GM13977 (cell line): ENCODE data around the gene RPS19.

ENCODE experiments used
- DNase-seq: peaks from one replicate; pipeline ENCODE4 v3.0.0; 2012; ENCODE audit warnings: low spot score
- in situ Hi-C: fragments of 300-500 bp; cut with MboI; formaldehyde crosslinking; loops from one replicate; pipeline ENCODE4 v1.12.0; 2022; ENCODE audit warnings: low sequenced_read_pairs, low pct_unique_long_range_greater_than_20kb, mixed read lengths, inconsistent platforms; ENCODE audit not compliant: unreplicated experiment
- TF ChIP-seq, protein P1 (sequence below): IDR thresholded peaks from 2 replicates; pipeline ENCODE4 v1.5.1; 2012; ENCODE audit warnings: mild to moderate bottlenecking, control low read depth; ENCODE audit not compliant: insufficient read depth; ENCODE audit errors: extremely low read depth, missing control alignments

RPS19 gene

DNA sequence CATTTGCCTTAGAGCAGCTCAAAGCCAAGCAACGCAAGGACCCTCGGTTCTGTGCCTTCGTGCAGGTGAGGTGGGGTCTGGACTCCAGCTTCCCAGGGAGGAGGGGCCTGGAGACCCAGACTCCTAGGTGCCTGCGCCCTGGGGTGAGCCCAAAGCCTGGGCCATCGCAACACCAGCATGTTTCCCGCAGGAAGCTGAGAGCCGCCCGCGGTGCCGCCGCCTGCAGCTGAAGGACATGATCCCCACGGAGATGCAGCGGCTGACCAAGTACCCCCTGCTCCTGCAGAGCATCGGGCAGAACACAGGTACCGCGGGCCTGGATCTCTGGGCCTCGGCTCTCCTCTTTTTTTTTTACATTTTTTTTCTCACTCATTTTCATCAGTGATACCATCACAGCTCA, 42.5 kb downstream of the RPS19 start:
- TF ChIP-seq, protein P1, sequence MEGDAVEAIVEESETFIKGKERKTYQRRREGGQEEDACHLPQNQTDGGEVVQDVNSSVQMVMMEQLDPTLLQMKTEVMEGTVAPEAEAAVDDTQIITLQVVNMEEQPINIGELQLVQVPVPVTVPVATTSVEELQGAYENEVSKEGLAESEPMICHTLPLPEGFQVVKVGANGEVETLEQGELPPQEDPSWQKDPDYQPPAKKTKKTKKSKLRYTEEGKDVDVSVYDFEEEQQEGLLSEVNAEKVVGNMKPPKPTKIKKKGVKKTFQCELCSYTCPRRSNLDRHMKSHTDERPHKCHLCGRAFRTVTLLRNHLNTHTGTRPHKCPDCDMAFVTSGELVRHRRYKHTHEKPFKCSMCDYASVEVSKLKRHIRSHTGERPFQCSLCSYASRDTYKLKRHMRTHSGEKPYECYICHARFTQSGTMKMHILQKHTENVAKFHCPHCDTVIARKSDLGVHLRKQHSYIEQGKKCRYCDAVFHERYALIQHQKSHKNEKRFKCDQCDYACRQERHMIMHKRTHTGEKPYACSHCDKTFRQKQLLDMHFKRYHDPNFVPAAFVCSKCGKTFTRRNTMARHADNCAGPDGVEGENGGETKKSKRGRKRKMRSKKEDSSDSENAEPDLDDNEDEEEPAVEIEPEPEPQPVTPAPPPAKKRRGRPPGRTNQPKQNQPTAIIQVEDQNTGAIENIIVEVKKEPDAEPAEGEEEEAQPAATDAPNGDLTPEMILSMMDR, result no peak
- DNase-seq, result no peak
- in situ Hi-C loops, result no loop called here

DNA sequence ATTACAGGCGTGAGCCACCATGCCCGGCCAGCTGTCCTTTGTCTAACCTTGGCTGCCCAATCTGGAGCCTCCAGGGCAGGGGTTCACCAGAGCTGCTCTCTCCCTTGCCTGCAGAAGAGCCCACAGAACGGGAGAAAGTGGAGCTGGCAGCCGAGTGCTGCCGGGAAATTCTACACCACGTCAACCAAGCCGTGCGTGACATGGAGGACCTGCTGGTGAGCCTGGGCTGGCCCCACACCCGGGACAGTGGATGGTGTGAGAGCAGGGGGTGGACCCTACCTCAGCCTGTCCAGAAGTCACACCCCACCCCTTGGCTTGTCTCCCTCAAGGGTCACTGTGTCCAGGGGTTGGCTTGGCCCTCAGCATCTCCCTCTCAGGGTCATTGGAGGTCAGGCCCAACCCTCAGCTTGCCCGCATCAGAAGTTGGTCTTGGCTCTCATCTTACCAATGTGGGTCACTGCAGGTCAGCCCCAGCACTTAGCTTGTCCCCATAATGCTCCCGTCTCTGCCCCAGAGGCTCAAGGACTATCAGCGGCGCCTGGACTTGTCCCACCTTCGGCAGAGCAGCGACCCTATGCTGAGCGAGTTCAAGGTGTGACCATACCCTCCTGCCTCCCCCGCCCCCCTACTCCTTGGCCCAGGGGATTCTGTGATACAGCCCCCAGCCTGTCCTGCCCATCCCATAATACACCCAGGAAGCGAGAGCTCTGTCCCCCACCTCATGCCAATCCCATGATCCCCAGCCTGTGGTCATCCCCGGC, 43.3 kb downstream of the RPS19 start:
- no peak for DNase-seq
- in situ Hi-C loops, result no loop called here
- TF ChIP-seq, protein P1, result no peak

DNA sequence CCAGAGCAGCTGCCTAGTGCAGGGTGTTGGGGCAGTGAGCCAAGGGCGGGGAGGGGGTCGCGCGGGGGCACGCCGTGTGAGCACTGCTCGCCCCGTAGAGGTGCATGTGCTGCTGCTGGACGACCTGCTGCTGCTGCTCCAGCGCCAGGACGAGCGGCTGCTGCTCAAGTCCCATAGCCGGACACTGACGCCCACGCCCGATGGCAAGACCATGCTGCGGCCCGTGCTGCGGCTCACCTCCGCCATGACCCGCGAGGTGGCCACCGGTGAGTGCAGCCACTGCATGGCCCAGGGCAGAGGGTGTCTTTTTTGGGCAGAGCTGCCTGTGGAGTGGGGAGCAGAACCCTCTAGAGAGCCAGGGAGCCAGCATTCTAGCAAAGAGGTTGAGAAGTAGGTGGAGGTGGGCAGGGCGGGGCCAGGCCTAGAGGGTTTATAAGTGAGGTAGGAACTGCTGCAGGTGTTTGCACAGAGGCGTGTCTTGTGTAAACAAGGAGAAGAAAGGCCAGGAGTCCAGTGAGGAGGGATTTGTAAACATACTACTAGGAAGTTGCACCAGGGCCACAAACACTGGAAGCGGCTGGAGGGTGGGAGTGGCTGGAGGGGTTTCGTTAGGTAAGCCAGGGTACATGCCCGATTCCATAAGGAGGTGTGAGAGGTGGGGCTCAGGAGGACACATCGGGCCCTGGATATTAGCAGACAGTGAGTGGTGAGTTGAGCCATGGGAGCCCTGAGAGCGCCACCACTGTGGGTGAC, 44.2 kb downstream of the RPS19 start:
- TF ChIP-seq, protein P1, result no peak
- no peak for DNase-seq
- in situ Hi-C loops, result no loop called here

DNA sequence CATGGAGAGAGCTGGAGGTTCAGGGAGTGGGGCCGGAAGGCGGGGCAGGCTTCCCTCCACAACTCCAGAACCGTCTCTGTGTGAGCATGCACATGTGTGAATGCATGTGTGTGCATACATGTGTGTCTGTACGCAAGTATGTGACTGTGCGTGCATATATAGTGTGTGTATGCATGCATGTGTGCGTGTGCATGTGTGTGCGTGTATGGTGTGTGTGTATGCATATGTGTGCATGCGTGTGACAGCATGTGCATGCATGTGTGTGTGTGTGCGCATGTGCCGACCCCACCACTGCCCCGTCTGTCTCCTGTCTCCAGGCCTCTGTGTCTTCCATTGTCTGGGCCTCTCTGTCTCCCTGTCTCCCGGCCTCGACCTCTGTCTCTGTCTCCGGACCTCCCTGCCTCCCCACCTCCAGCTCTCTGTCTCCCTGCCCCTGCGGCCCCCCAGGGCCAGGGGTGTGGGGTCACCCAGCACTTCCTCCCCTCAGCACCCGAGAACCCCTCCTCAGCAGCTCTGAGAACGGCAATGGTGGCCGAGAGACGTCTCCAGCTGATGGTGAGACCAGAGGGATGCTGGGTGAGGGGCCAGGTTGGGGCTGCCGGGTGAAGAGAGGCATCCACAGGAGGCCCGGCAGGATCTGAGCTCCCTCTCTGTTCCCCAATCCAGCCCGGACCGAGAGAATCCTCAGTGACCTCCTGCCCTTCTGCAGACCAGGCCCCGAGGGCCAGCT, 45.4 kb downstream of the RPS19 start:
- TF ChIP-seq, protein P1, result no peak
- in situ Hi-C loops, result no loop called here
- DNase-seq, result no peak

DNA sequence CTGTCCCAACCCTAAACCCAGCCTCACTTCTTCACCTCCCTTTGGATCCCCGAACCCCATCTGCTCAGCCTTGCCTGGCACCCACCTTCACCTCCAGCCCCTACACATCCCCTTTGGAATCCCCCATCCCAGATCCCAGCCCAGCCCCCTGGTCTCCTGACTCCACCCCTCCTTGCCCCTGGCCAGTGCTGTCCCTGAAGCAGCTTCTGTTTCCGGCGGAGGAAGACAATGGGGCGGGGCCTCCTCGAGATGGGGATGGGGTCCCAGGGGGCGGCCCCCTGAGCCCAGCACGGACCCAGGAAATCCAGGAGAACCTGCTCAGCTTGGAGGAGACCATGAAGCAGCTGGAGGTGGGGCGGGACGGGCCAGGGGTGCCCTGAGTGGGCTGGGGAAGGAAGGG, 46.2 kb downstream of the RPS19 start:
- DNase-seq, result no peak
- in situ Hi-C loops, result no loop called here
- TF ChIP-seq, protein P1, result no peak

DNA sequence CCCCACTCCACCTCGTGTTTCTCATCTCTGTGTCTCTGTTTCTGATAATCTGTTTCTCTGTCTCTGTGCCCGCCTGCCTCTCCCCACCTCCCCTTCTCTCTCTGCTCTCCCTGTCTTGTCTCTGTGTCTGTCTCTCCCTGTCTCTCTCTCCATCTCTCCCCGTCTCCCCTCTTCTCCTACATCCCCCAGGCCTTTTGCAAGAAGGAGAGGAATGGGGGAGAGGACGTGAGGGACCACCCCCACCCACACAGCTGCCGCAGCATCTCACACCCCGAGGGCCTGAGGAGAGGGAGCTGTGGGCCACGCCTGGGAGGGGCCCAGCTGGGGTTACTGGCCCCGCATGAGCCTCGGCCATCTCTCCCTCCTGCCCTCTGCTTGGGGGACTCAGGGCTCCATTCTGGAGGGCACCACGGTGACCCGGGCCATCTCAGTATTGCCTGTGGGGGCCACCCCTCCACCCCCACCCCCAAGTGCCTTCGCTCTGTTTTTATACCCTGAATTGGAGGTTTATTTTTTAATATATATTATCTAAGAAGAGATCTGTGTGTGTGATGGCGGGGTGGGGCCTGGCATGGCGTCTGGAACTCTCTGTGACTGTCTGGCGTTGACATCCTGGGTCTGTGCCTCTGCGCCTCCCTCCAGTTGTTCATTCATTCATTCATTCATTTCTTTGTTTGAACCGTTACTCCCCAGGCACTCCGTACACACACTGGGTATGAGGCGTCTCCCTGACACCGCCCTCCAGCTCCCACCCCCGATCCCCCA, 47.0 kb downstream of the RPS19 start:
- in situ Hi-C loops, result no loop called here
- TF ChIP-seq, protein P1, result no peak
- no peak for DNase-seq
